ENCODE measurements around the gene DNAH7.
A peak's percentile ranks its signal among the peaks of the same experiment; 100 is the strongest.
"Not testable (repeated sequence)": the region's sequence is repeated elsewhere in the genome, so short reads cannot be mapped to it uniquely, and the experiment has no call there.

Gene DNAH7

DNA sequence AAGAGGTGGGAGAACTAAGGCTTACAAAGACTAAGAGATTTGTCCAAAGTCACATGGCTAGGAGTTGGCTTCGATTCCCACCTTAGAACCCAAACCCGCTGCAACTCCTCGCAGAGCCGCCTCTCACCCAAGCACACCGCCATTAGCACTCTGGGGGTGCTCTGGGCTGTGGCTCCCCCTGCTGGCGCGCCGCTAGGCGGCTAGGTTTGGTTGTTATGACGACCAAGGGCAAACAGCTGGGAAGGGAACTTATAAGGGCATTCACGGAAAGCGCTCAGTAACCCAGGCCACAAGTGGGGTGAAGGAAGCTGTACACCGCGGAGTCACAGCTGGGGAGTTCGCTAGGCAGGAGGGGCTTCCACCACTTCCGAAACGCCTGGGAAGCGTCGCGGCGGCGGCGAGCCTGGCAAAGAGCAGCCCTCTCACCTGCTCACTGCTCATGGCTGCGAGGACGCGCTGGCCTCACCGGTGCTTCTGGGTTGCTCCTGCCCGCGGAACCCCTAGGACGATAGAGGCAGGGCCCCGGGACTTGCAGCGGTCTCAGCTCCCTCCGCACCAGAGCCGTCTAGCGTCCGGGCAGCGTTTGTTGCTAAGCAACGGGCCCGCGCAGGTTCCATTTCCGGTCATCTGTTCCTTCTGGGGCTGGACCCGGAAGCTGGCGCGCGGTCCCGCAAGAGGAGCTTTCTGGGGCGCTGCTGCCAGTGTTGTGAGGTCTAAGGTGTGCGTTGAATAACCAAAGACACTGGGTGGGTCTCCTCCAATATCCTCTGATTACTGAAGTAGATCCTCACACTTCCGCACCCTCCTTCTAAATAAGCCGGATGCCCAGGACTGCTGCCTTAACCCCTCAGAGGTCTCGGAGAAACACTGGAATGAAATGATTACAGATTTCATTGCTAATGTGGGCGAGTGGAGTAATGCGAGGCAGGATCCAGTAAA, at the start of gene DNAH7:
Gene DNAH7 (minus strand): TSS at position 567 of the 939 bp plus-strand sequence. CDS start 126 bp downstream, at position 441.
- DNase-seq: peak; percentile 96

DNA sequence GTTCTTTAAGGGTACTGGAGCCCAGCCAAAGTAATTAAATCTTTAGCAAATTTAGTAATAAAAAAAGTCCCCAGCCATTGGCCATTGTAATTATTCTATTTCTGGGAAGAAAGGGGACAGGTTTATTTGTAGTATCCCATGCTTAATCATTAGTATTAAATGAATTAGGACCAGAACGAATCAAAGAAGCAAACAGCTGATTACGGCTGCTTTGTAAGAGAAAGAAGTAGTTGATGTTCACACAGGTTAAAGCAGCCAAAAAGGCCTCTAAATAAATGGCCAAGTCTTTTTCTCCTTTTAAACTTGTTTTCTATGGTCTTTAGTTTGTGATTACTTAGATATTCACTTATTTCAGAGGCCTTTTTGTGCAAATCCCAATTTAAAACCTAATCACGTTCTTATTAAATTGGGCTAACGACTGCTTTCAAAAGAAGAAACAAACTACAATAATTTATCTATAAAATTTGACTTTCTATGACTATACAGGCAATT, 48.6 kb upstream of the DNAH7 start:
- DNase-seq: no peak

DNA sequence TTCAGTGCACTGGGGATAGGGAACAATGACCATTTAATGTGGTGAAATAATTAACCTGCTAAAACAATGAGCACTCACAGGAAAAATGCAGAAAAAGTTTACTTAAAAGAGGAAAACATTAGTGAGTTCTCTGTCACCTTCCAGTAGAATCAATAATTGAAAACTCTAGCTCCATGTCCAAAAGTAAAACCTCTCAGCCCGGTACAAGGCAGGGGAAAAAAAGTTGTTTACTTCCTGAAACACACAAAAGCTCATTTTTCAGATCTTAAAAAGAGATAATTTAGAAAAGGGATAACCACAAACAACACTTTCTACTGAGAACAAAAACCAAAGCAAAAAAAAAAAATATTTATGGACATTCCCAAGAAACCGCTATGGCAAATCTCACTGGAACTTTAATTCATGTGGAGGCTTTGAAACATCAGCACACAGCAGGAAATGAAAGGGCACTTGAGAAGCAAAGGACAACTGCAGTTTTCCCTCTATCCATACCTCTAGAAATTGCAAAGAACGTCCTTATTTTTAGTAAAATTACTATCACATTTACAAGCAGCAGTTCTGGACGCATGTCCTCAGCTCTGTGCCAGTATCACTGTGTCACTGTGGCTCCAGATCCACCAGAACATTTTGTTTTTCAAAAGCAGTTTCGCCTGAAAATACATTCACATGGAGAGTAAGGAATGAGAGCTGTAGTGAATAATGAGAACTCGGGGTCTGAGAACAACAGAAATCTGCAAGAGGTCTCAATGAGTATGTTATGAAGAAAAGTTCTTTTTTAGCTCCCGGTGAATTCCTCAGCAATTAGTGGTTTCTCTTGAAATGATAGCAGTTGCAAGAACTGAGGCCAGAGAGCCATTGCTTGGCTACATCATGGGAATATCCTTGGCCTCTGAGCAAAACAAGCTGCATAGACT, 44.7 kb upstream of the DNAH7 start:
- DNase-seq: no peak

DNA sequence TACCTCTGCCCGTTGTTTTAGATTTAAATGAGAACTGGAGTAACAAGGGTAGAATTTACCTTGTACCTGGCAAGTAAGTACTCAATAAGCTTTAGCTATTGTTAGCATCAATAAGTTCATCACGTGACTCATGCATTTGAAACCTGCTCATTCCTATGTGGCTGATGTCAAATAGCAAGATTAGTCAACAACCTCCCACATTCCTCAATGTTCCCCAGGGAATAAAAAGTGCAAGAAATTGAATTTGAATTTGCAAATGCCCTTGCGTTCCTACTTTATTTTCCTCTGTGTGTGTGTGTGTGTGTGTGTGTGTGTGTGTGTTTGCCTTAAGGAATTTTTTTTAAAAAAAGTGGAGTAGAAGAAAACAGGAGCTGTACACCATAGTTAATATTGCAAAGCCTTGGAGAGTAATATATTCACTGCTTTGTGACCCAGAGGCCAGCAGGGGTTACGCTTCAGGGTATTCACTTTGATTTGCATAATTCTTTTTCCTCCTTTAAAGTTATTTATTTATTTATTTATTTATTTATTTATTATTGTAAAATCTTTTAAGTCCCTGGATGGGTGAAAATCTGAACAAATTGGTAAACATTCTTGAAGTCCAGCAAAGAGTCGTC, 43.9 kb upstream of the DNAH7 start:
- no peak for DNase-seq

DNA sequence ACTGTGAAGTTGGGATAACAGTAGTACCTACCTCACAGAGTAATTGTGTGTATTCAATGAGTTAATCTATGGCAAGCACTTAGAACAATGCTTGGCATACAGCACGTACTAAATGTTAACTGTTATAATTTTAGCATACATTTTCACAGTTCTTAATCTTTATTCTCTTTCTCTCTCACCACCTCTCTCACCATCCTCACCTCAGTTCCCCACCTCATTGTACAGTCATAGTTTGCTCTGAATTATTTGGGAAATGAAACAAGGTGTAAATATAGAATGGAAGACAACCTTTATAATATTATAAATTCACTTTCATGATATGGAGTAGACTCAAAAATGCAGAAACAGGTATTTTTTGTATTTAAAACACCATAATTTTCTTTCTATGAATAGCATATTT, 40.0 kb upstream of the DNAH7 start:
- DNase-seq: no peak

DNA sequence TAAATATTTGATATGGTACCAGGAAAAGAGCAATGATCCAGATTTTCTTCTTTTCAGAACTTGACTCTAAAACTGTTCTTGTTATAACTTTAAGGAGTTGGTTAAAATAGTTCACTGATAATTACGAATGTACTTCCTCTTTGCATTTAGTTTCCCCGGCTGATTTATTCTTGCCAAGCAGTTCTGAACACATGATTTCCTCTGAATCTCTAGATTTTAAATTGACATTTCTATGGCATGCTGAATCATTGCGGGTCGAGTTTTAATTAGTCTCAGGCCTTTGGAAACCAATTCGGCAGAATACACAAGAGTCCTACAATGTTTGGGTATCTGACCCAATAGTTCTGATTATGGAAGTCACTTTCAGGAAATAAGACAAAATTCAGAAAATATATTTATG, 37.3 kb upstream of the DNAH7 start:
- DNase-seq: no peak

DNA sequence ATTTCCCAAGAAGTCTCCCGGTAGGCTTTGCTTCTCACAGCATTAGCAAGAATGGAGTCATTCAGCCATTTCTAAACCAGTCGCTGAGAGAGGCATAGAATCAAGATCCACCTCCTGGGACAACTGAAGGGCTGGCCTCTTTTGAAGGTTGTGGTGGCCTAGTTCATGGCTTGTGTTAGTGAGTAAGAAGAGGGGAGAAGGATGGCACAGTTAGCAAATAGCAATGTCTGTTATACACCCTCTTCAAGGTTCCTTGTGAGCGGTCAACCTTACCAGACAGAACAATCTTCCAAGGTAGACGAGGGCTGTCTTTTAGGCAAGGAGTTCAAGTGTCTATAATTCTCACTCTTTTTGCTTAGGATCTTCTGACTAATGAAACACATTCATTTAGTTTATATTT, 35.4 kb upstream of the DNAH7 start:
- DNase-seq: no peak

DNA sequence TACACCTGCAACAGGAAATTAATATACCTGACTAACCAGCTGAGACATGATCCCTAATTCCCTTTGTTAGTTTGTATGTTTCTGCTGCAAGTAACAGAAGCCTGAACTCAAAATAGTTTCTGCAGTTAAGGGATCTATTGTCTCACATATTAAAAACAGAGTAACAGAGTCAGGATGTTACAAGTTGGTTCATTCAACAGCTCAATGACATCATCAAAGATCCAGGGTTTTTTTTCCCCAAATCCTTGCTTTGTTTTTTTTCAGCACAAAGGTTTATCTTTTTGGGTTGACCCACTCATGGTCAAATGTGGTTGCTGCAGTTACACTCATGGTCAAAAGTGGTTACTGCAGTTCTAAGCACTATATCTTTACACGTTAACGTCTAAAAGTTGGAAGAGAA, 35.0 kb upstream of the DNAH7 start:
- DNase-seq: no peak

DNA sequence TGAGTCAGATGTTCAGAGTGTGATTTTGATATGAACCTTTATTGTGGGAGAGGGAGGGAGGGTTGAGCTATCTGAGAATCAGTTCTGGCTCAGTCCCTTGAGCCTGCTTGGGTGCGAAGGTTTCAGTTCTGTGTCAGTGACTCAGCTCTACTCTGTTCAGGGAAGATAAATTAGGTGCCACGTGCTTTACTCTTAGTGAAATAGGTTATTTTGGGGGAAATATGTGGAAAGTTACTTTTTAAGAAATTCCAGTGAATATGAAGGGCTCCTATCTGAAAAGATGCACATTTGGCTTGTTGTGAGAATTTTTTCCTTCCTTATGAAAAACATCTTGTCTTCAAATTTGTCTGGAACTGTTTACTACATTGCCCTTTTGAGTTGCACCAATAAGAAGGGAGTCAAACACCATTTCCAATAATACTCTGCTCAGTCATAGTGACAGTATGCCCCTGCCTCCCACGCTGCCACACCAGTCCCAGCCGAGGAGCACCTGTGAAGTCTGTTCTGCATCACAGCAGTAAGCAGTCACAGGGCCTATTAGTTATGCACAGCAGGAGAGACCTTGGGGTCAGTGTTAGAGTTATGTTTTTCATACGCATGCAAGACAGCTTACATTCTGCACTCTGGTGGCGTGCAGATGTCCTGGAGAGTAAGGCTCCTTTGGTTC, 32.8 kb upstream of the DNAH7 start:
- DNase-seq: no peak

DNA sequence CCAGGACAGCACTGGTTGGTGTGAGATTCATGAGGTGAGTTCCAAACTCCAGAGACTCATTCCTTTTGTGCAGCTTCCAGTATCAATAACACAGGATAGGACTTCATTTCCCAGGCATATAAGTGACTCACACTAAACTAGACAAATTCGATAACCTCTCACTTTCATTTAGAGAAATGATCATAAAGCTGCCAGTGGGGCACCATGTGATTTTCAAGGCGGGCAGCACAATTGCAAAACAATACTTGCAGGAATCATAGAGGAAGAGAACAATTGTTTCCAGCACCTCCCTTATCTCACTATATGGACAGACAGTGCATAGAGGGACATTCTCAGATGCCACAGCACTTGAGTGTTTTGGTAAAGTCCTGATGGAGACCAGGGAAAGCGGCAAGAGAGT, 31.3 kb upstream of the DNAH7 start:
- no peak for DNase-seq

DNA sequence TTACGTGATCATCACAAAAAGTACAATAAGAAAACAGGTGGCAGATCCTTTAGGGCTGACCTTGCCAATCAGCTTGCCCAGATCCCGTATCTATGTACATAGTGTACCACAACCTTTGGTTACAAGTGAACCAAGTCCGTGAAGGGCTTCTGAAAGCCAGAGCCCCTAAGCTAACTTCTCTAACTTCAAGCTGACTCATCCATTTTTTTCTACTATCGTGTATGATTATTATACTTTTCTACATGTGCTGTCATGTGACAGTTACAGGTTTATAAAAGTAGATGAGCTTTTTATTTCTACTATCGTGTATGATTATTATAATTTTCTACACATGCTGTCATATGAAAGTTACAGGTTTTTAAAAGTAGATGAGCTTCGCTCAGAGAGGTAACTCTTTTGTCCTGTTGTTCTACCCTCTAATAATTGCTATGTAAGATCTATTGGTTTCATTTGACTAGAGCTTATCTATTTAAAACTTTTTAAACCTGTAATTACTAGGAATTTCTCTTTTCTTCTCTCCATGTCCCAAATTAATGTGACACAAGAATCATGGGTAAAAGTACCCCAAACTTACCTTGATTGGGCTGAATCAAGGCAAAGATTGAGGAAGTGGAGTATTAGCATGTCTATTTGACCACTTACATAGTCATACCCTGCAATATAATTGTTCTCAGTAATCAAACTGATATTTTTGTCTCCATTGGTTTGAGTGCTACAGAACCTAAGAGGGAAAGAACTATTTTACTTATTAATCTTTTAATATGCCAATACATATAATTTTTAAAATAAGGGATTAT, 29.4 kb upstream of the DNAH7 start:
- DNase-seq: no peak

DNA sequence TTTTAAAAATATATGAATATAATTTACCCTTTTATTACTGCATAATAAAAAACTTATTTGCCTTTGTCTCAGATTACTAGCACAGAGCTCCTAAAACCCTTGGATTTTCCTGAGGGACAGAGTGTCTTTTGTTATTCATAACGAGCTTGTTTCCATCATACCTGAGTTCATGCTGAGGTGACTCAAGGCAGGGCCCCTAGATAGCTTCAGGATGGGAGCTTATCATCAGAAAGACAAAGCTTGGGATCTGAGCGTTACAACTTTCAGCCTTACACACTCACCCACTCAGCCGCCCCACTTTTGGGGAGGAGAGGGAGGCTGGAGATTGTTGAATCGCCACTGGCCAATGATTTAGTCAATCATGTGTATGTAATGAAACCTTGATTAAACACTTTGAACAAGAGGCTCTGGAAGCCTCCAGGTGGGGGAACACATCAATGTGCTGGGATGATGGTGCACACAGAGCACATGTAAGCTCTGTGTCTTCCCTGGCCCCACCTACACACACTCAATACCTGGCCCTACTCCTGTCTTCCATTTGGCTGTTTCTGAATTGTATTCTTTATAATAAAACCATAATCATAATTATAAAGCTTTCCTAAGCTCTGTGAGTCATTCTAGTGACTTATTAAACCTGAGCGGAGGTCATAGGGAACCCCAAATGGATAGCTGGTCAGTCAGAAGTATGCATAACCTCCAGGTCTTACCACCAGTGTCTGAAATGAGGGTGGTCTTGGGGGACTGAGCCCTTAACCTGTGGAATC, 28.5 kb upstream of the DNAH7 start:
- DNase-seq: no peak

DNA sequence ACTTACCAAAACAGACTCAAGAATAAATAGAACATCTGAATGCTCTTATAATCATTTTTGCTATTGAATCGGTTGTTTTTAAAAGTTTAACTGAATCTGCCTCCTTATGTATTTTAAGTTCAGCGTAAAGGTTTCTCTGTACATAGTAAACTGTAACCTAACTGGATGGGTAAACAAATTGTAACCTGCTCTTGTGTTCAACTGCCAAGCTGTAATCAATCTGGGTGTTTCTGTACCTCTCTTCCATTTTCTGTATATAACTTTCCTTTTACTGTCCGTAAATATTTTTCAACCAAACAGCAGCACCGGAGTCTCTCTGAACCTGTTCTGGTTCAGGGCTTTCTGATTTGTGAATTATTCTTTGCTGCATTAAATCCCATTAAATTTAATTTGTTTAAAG, 27.6 kb upstream of the DNAH7 start:
- no peak for DNase-seq

DNA sequence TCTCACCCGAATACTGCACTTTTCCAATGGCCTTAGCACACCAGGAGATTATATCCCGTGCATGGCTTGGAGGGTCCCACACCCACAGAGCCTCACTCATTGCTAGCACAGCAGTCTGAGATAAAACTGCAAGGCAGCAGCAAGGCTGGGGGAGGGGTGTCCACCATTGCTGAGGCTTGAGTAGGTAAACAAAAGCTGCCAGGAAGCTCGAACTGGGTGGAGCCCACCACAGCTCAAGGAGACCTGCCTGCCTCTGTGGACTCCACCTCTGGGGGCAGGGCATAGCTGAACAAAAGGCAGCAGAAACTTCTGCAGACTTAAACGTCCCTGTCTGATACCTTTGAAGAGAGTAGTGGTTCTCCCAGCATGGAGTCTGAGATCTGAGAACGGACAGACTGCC, 20.8 kb upstream of the DNAH7 start:
- DNase-seq: not testable (repeated sequence)

DNA sequence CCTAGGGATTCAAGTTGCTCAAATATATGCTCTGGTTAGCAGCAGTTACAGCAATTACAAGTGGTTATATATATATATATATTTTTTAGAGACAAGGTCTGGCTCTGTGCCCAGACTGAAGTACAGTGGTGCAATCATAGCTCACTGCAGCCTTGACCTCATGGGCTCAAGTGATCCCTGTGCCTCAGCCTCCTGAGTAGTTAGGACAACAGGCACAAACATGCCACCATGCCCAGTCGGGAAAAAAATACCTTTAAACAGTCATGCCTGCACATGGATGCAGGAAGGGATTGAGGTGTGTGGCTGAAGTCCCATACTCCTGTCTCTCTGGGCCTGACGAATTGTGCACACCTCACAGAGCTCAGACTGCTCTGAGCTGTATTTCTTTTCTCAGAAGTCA, 19.6 kb upstream of the DNAH7 start:
- no peak for DNase-seq

DNA sequence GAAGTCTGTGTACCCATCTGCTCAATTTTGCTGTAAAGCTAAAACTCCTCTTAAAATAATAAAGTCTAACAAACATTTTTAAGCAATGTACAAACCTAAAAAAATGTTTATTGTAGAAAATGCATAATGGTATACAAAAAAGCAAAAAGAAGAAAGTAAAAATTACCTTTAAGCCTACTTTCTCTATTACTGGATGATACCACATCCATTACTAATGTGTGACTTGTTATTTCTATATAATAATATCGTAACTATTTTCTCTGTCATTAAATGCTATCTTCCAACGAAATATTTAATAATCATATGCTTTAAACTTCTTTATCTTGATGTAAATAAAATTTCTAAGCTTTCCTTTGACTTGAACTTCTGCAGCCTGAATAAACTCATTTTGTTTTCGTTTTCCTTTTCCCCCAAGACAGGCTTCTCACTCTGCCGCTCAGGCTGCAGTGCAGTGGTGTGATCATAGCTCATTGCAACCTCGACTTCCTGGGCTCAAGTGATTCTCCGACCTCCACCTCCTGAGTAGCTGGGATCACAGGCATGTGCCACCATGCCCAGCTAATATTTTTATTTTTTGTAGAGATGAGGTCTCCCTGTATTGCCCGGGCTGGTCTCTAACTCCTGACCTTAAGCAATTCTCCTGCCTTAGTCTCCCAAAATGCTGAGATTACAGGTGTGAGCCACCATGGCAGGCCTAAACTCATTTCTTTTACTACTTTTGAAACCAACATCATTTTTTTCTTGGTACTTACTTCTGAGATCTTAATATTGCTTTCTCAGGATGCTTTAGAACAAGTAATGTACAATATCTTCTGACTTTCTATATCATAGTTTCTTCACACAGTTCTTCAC, 18.1 kb upstream of the DNAH7 start:
- no peak for DNase-seq

DNA sequence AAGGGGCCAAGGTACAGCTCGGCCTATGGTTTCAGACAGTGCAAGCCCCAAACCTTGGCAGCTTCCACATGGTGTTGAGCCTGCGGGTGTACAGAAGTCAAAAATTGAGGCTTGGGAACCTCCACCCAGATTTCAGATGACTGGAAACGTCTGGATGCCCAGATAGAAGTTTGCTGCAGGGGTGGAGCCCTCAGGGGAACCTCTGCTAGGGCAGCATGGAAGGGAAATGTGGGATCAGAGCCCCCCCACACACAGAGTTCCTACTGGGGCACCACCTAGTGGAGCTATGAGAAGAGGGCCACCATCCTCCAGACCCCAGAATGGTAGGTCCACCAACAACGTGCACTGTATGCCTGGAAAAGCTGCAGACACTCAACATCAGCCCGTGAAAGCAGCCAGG, 15.0 kb upstream of the DNAH7 start:
- no peak for DNase-seq

DNA sequence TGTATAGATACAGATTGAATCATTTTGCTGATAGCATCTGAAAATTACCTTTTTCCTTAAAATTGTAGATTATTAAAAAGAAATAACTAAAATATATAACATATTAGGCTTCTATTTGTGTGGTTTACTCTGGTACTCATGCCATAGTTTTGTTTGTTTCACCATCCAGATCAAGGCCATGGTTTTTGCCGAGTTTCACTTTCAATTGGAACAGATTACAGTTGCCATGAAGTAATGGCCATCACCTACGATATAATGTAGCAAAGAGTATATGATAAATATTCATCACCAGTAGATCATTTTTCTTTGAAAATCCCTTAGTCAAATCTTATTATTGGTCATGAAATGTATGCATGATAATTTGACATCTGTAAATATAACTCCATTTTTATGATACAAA, 11.9 kb upstream of the DNAH7 start:
- DNase-seq: peak in 1 of 2 donors; percentile 36

DNA sequence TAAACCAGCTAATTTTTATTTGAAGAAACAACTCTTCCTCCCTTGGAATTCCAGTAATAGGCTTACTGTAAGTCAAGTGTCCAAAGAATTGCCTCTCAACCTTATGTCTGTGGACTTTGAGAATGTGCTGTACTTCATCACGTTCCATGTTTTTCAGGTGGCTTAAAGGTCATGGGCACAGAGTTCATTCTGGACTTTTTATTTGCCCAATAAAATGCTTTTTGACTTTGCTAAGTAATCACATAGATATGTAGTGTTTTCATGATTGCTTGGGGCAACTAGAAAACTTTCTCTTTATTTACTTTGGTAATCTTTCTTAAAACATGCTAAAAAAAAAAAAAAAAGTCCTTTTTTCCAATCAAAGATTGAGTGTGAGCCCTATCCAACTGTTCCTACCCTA, 10.4 kb upstream of the DNAH7 start:
- DNase-seq: no peak

DNA sequence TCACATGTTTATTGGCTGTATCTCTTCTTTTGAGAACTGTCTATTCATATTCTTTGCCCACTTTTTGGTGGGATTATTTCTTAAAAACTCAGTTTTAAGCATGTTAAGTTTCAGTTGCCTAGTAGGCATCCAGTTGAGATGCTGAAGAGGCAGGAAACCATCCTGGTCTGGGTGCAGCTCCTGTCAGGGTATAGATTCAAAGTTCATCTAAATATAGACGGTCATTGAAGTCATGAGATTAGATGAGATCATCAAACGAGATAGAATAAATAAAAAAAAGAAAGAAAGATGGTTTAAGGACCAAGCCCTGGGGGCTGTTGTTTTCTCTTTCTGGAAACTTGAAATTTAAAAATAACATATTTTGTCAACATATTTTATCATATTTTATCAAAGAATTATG, 9.2 kb upstream of the DNAH7 start:
- no peak for DNase-seq

Data from CD4-positive, alpha-beta T cell treated with Interleukin-4 for 1 hour (primary cell).